Measurements from ENCODE around the gene UTP20. TPM values are rescaled to one million over a fixed set of nuclear protein-coding genes. Genes with fewer than 3 reads are reported as not detected.
"Not testable (repeated sequence)": the region's sequence is repeated elsewhere in the genome, so short reads cannot be mapped to it uniquely, and the experiment has no call there.

Gene UTP20
- polyA plus RNA-seq, 1 of the 3 experiments (the other 2 are of a cell fraction): 5.7 TPM

DNA sequence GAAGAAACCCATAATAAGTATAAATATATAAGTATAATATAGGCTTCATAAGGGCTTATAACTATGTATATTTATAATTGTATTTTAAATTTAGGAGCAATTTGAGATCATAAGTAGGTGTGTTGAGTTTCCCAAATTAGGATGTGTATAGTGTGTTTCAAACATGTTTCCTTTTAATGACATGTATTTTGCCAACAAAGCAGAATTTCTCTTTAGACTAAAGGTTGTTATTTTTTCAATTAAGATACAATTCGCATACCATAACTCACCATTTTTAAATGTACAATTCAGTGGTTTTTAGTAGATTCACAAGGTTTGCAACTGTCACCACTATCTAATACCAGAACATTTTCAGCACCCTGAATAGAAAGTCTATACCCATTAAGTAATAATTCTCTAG, 135.3 kb downstream of the UTP20 start (continued):
- no peak for TF ChIP-seq CHD2 (IDR thresholded peaks at IDR 0.05; ENCODE audit: low read length, partially characterized antibody)

DNA sequence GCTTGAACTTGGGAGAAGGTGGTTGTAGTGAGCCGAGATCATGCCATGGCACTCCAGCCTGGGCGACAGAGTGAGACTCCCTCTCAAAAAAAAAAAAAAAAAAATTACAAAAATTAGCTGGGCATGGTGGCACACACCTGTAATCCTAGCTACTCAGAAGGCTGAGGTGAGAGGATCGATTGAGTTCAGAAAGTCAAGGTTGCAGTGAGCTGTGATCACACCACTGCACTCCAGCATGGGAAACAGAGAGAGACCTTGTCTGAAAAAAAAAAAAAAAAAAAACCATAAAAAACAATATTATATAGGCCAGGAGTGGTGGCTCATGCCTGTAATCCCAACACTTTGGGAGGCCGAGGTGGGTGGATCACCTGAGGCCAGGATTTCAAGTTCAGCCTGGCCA, 142.2 kb downstream of the UTP20 start:
- POLR2A ChIA-PET; H3F3A ChIP-seq (replicated peaks; ENCODE audit: insufficient read depth); H3K27ac ChIP-seq (ENCODE audit: low read depth in 2 of 2, low read length in 1 of 2); DNase-seq; H2AFZ ChIP-seq (ENCODE audit: low read depth); H3K4me1 ChIP-seq (ENCODE audit: control insufficient read depth in 1 of 2, insufficient read depth in 2 of 2, low read depth in 1 of 2, low read length in 1 of 2); H3K4me3 ChIP-seq (ENCODE audit: low read depth in 2 of 2, low read length in 1 of 2); H3K36me3 ChIP-seq (replicated peaks in 1 of 2; ENCODE audit: control insufficient read depth in 1 of 2, insufficient read depth in 2 of 2, low read length in 1 of 2); H3K27me3 ChIP-seq (ENCODE audit: insufficient read depth); H3K9me3 ChIP-seq; H3K9me2 ChIP-seq; CTCF ChIA-PET; H3K4me2 ChIP-seq; H3K79me2 ChIP-seq (ENCODE audit: insufficient read depth); H3K9ac ChIP-seq; H4K20me1 ChIP-seq (ENCODE audit: insufficient read depth): not testable (repeated sequence)
- 44% methylated on average over 4 of the region's 4 CpGs for WGBS (ENCODE audit: low lambda C conversion rate)

DNA sequence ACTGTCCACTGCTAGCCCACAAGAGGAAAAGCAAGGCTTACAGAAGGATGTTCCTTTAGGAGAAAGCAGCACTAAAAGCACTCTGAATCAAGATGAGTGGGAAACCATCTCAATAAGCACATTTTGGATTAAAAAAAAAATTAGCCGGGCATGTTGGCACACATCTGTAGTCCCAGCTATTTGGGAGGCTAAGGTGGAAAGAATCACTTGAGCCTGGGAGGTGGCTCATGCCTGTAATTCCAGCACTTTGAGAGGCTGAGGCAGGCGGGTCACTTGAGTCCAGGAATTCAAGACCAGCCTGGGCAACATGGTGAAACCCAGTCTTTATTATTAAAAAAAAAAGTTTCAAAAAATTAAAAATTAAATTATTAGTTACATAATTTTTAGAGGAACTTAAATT, 144.7 kb downstream of the UTP20 start:
- Histone ChIP-seq H3K36me3 (replicated peaks in 1 of 2; ENCODE audit: control insufficient read depth in 1 of 2, insufficient read depth in 2 of 2, low read length in 1 of 2) (no peaks in the 10 kb centered on the region), H3K4me1 (ENCODE audit: control insufficient read depth in 1 of 2, insufficient read depth in 2 of 2, low read depth in 1 of 2, low read length in 1 of 2) (no peaks in the 10 kb centered on the region), H3F3A (replicated peaks; ENCODE audit: insufficient read depth) (no peaks in the 10 kb centered on the region), H3K27ac (ENCODE audit: low read depth in 2 of 2, low read length in 1 of 2) (no peak overlapping the region), H3K4me2 (no peak overlapping the region), H3K9me2 (no peaks in the 10 kb centered on the region), H2AFZ (ENCODE audit: low read depth) (no peak overlapping the region), H3K9me3 (no peaks in the 10 kb centered on the region), H3K79me2 (ENCODE audit: insufficient read depth) (no peaks in the 10 kb centered on the region), H3K27me3 (ENCODE audit: insufficient read depth) (no peaks in the 10 kb centered on the region), H3K9ac (no peak overlapping the region), H3K4me3 (ENCODE audit: low read depth in 2 of 2, low read length in 1 of 2) (no peak overlapping the region), H4K20me1 (ENCODE audit: insufficient read depth) (no peaks in the 10 kb centered on the region)
- WGBS (ENCODE audit: low lambda C conversion rate): 44% methylated on average over 2 of the region's 2 CpGs
- POLR2A ChIA-PET: no interaction called here
- no peak for TF ChIP-seq GABPA (IDR thresholded peaks at IDR 0.05; ENCODE audit: low read depth)
- TF ChIP-seq CHD2 (IDR thresholded peaks at IDR 0.05; ENCODE audit: low read length, partially characterized antibody): no peak
- TF ChIP-seq, protein P1, sequence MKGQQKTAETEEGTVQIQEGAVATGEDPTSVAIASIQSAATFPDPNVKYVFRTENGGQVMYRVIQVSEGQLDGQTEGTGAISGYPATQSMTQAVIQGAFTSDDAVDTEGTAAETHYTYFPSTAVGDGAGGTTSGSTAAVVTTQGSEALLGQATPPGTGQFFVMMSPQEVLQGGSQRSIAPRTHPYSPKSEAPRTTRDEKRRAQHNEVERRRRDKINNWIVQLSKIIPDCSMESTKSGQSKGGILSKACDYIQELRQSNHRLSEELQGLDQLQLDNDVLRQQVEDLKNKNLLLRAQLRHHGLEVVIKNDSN (IDR thresholded peaks at IDR 0.05; ENCODE audit: borderline replicate concordance, low read depth): no peak
- TF ChIP-seq PBX3 (IDR thresholded peaks at IDR 0.05): no peak
- TF ChIP-seq ELF1 (IDR thresholded peaks at IDR 0.05): no peak
- TF ChIP-seq USF2 (IDR thresholded peaks at IDR 0.05; ENCODE audit: borderline replicate concordance, low read depth, low read length): no peak
- TF ChIP-seq ZBTB33 (IDR thresholded peaks at IDR 0.05; ENCODE audit: borderline replicate concordance, low read depth): no peak
- no peak for TF ChIP-seq JUND (IDR thresholded peaks at IDR 0.05)
- no peak for TF ChIP-seq GATA2 (CRISPR knock-in tag; IDR thresholded peaks at IDR 0.05)
- TF ChIP-seq NRF1 (IDR thresholded peaks at IDR 0.05; ENCODE audit: low read depth, low read length): no peak
- TF ChIP-seq NFIC (IDR thresholded peaks at IDR 0.05; ENCODE audit: borderline replicate concordance): no peak
- no peak for TF ChIP-seq REST (IDR thresholded peaks at IDR 0.05; ENCODE audit: low read depth, low read length)
- CTCF ChIA-PET: interaction anchor here (0.7 kb wide), 1 partner anchor 319 kb away, joined by 3 read pairs; no protein-coding TSS in a partner anchor
- DNase-seq: no peak

Measured in SK-N-SH (cell line).